ENCODE data around the gene EFNB3. TPM values are rescaled to one million over a fixed set of nuclear protein-coding genes. Genes with fewer than 3 reads are reported as not detected.
A peak's percentile ranks its signal among the peaks of the same experiment; 100 is the strongest.

The EFNB3 gene
- total and polyA plus RNA-seq, 8 donors = 0.29 to 2.9 (median 1.3) TPM; not detected in 2

GRCh38 chr17:7677388-7678067, 27.5 kb upstream of the EFNB3 start:
- Histone ChIP-seq H3K27me3 (no peaks in the 10 kb centered on the region), H3K4me1 (peaks cover 0 to 3% (median 1%) of the 10 kb centered on the region in 4 donors), H3K4me3 (no peak overlapping the region), H3K9me3 (peaks cover 0 to 10% (median 6%) of the 10 kb centered on the region in 4 donors), H3K27ac (no peak overlapping the region), H3K36me3 (peaks cover 30 to 41% (median 40%) of the 10 kb centered on the region in 4 donors)
- DNase-seq = no peak
- intact Hi-C loops (cut with DNase I; ENCODE audit: low total_unique reads) = no loop called here
- no peak for TF ChIP-seq POLR2A (IDR thresholded peaks at IDR 0.05)
- TF ChIP-seq CTCF (IDR thresholded peaks at IDR 0.05) = no peak
- no peak for TF ChIP-seq POLR2AphosphoS5 (IDR thresholded peaks at IDR 0.05)
- TF ChIP-seq EP300 (IDR thresholded peaks at IDR 0.05) = no peak
- 76 to 83% (median 79%) methylated on average over 10 of the region's 10 CpGs for WGBS, 5 donors

- Histone ChIP-seq H3K4me1 (peaks cover 22 to 50% (median 36%) of the 10 kb centered on the region in 4 donors), H3K27me3 (no peaks in the 10 kb centered on the region), H3K27ac (peak overlapping the region; percentile 83 to 98 (median 97)), H3K4me3 (peak overlapping the region; percentile 80 to 95 (median 86)), H3K36me3 (no peaks in the 10 kb centered on the region), H3K9me3 (no peaks in the 10 kb centered on the region)
- no peak for DNase-seq
- no peak for TF ChIP-seq POLR2A (IDR thresholded peaks at IDR 0.05)
- TF ChIP-seq CTCF (IDR thresholded peaks at IDR 0.05) = no peak
- no peak for TF ChIP-seq EP300 (IDR thresholded peaks at IDR 0.05)
- no peak for TF ChIP-seq POLR2AphosphoS5 (IDR thresholded peaks at IDR 0.05)
- intact Hi-C loops (cut with DNase I; ENCODE audit: low total_unique reads) = loop anchor here (10.0 kb wide), 1 partner anchor 50 kb away; the partner anchor contains the start of gene SHBG
- WGBS, 5 donors = 30 to 58% (median 43%) methylated on average over 15 of the region's 15 CpGs
Observed at GRCh38 chr17:7684851-7685532, 20.0 kb upstream of the EFNB3 start.

- 2 to 5% (median 3%) methylated on average over 44 of the region's 44 CpGs for WGBS, 5 donors
- Histone ChIP-seq H3K27me3 (no peaks in the 10 kb centered on the region), H3K4me1 (peaks cover 22 to 52% (median 37%) of the 10 kb centered on the region in 4 donors), H3K9me3 (no peaks in the 10 kb centered on the region), H3K27ac (peak overlapping the region; percentile 83 to 98 (median 97)), H3K4me3 (peak overlapping the region; percentile 80 to 95 (median 86)), H3K36me3 (peaks cover 0 to 1% (median 0%) of the 10 kb centered on the region in 4 donors)
- intact Hi-C loops (cut with DNase I; ENCODE audit: low total_unique reads) = loop anchor here (10.0 kb wide), 1 partner anchor 51 kb away; the partner anchor contains the start of gene SHBG
- TF ChIP-seq CTCF (IDR thresholded peaks at IDR 0.05) (no peak), POLR2AphosphoS5 (IDR thresholded peaks at IDR 0.05) (peak; percentile 85 to 93 (median 89)), EP300 (IDR thresholded peaks at IDR 0.05) (peak; percentile 60), POLR2A (IDR thresholded peaks at IDR 0.05) (peak in 1 of 4 donors; percentile 18)
- DNase-seq = peak; percentile 93 to 98
Observed at GRCh38 chr17:7685533-7686221, 19.3 kb upstream of the EFNB3 start.

All from stomach (tissue), 9 donors.